GM19463 (cell line): ENCODE data around the gene FAM47C.
"Not testable (repeated sequence)": the region's sequence is repeated elsewhere in the genome, so short reads cannot be mapped to it uniquely, and the experiment has no call there.

ENCODE experiments used
- ATAC-seq: cut with Tn5 transposase; IDR thresholded peaks from one replicate; pipeline ENCODE4 v1.9.1; 2021; ENCODE audit warnings: mild to moderate bottlenecking, moderate library complexity; ENCODE audit not compliant: unreplicated experiment

The FAM47C gene

DNA sequence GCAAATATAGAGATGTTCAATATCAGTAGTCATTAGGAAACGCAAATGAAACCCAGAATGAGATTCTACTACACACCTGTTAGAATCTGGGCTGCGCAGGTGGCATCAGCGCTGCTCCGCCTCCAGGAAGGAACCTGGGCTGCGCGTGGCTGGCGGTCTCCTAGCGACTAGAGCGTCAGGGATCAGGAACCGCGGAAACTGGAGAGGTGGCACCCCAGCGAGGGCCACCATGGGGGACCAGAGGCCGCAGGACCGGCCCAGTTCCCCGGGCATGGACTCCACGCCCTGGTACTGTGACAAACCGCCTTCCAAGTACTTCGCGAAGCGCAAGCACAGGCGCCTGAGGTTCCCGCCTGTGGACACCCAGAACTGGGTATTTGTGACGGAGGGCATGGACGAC, at the start of gene FAM47C:
Gene FAM47C (plus strand): TSS at position 185 of the 400 bp plus-strand sequence. CDS start 45 bp downstream, at position 230.
- not testable (repeated sequence) for ATAC-seq

DNA sequence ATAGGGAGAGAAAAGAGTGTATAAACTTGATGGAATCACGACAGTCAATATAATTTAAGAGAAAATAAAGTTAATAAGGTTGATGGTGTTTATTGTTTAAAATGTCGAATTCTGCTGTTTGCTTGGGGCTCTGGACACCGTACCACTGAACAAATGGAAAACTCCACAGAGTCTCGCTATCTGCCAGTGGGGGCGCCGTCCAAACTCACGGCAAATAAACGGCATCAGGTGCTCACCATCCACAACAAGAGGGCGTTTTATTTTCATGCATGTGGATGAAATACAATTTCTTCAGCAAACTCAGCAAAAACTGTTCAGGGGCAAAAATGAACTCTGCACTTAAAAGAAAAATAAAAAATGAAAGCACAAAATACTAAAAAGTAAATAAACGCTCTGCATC, 46.6 kb upstream of the FAM47C start:
- no peak for ATAC-seq

GRCh38 chrX:36963069-36963808, 44.9 kb upstream of the FAM47C start:
- ATAC-seq = no peak

DNA sequence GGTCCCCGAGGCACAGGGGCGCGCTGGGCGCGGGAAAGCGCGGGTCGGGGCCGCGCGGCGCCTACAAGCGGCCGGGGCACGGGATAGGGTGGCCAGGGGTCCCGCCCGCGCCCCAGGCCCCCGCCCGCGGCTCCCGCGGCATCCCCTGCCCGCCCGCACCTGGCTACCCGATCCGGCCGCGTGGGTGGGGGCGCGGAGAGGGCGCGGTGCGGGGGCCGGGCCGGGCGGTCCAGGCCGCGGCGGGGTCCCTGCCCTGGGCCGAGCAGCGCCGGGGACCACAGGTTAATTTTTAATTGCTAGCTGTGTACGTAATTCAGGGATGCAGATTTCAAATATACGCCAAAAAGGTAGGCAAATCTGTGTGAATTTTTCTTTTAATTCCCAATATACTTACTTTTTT, 44.3 kb upstream of the FAM47C start:
- ATAC-seq = no peak

- ATAC-seq = no peak
Observed at GRCh38 chrX:36973575-36973974, 34.6 kb upstream of the FAM47C start.

DNA sequence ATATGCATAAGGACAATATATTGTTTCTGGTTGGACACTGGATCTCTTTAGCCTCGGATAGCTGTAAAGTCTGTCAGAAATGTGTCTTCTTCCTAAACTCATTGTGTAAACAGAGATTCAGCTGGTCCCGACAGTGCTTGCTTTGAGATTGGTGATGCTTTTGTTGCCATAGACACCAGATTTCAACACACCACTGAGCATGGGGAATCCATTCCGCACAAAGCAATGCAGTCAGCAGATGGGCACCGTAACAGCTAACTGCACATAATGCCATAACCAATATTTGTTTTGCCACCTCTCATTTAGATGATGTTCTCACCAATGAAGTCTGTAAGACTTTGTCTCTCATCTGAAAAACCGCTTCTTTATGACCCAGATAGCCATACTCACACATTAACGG, 33.3 kb upstream of the FAM47C start:
- ATAC-seq = no peak

- no peak for ATAC-seq
Observed at GRCh38 chrX:36978886-36979285, 29.3 kb upstream of the FAM47C start.

DNA sequence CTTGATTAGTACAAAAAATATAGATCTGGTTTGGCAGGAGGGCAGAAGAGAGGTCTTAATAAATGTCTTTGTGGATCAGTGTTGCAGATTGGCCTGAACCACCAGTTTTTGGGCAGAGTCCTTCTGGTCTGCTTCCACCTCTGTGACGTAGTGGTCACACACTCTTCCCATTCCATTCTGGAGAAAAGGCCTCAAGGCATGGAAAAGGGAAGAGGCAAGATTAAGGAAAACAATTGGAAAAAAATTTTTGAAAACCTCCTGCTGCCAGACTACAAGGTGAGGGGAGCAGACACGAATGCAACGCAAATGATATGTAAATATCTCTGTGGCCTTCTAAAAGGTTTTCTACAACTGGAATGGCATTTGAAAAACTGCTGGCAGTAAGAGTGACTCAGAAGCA, 24.3 kb upstream of the FAM47C start:
- ATAC-seq = no peak

DNA sequence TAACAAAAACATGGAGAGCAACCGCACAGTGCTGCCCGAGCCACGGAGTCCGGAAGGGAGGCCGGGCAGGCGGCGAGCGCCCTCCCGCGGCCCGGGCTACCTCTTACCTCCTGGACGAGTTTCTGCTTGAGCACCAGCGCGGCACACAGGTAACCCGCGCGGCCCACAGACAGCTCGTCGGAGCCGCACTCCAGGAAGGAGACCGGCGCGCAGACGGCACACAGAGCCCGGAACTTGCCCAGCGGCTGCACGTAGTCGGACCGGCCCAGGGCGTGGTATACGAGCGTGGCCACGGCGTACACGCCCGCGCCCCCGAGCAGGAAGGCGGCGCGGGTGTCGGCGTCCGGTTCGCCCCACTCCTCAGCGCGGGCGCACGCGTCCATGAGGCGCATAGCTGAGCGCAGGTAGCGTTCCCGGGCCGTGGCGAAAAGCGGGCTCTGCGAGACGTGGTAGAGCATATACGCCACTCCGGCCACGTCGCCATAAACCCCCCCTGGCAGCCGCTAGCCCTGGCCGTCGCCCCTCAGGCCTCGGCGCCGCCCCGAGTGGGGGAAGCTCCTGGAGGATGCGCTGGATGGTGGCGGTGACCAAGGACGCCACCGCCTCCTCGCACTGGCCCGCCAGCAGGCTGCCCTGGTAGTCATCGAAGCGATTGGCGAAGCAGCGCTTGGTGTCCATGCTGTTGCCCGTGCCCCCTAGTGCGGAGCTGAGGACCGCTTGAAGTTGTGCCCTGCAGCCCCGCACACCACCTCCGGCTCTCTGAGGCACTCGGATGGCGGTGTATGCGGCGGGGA, 22.6 kb upstream of the FAM47C start:
- not testable (repeated sequence) for ATAC-seq

GRCh38 chrX:36986231-36986630, 21.9 kb upstream of the FAM47C start:
- ATAC-seq = no peak

GRCh38 chrX:36987212-36987611, 21.0 kb upstream of the FAM47C start:
- not testable (repeated sequence) for ATAC-seq

GRCh38 chrX:37000140-37000539, 8.0 kb upstream of the FAM47C start:
- ATAC-seq = no peak

DNA sequence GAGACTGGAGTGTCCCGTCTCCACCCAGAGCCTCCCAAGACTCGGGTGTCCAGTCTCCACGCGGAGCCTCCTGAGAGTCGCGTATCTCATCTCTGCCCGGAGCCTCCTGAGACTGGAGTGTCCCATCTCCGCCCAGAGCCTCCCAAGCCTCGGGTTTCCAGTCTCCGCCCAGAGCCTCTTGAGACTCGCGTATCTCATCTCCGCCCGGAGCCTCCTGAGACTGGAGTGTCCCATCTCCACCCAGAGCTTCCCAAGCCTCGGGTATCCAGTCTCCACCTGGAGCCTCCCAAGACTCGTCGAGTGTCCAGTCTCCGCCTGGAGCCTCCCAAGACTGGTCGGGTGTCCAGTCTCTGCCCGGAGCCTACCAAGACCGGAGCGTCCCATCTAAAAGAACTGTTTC, 2.3 kb downstream of the FAM47C start:
- no peak for ATAC-seq

DNA sequence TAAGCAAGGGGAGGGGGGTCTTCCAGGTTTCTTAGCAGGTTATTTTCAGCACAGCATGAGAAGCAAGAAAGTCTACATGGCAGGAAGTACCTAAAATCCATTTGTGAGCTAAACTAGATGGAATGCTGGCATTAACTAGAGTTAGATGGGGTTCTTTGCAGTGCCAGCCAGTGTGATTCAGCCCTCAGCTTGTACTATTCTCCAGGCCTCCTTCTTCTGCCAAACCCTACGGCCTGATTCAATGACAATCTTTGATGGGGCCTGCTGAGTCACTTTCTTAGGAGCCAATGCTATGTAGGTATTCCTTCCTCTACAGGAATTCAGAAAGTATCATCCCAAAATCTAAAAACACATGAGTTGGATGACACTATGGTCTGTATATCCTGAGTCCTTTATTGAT, 26.1 kb downstream of the FAM47C start:
- not testable (repeated sequence) for ATAC-seq

DNA sequence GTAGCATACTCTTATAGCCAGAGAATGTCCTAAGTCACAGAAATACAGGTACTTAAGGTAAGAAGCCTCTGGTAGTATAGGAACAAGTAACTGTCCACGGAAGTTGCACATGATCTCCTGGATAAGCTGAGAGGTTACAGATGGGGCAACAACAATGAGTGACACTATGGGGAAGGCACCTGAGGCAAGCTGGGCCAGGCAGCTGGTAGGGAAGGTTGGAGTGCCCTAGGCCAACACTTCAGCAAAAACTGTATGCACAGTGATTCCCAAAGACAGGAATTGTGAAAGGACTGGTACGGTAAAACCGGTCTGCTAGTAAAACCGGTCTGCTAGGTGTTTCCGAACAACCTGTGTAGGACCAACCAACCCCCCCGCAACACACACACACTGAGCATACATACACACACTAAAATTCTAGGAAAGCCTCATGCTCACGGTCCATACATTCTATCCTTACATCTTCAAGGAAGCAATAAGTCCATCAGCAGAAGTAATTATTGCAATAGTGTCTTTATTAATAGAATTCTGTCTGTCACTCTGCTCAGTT, 28.6 kb downstream of the FAM47C start:
- ATAC-seq = not testable (repeated sequence)

DNA sequence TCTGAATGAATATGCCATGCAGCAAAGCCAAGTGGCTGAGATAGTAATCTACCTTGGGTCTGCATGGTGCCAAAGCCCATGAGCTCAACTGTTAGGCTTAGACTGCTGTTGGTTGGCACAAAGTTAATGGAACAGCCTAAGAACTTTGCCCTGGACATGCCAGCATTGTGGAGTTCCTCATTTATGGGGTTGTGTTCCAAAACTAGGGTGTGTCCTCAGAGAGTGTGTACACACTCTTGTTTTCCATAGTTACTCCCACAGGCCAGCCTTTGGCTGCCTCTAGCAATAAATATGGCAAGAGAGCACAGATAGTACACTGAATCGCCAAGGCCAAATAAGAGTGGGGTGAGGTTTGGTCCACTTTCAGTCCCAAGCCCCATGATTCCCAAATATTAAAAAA, 30.6 kb downstream of the FAM47C start:
- ATAC-seq = not testable (repeated sequence)

GRCh38 chrX:37042956-37043885, 35.1 kb downstream of the FAM47C start:
- ATAC-seq = not testable (repeated sequence)

- no peak for ATAC-seq
Observed at GRCh38 chrX:37047776-37048175, 39.6 kb downstream of the FAM47C start.

- ATAC-seq = not testable (repeated sequence)
Observed at GRCh38 chrX:37057572-37057971, 49.4 kb downstream of the FAM47C start.

- ATAC-seq = peak; percentile 70
Observed at GRCh38 chrX:37060999-37061398, 52.8 kb downstream of the FAM47C start.
